Activated CD8-positive, alpha-beta memory T cell treated with anti-CD3 and anti-CD28 coated beads, Interleukin-2, amount 50 U/mL, for 1 hour (primary cell): ENCODE results near the gene IDH3A.

Experiments
- DNase-seq: peaks from one replicate; pipeline ENCODE4 v3.0.0-alpha.2; 2020; ENCODE audit errors: extremely low read depth

Gene IDH3A

GRCh38 chr15:78203346-78204225 lies 54.4 kb downstream of the IDH3A start:
- DNase-seq, result no peak

GRCh38 chr15:78204351-78205309 lies 55.5 kb downstream of the IDH3A start:
- DNase-seq, result no peak

- no peak for DNase-seq
Observed at GRCh38 chr15:78205337-78205736, 56.2 kb downstream of the IDH3A start.

- DNase-seq, result no peak
Observed at GRCh38 chr15:78205856-78206255, 56.7 kb downstream of the IDH3A start.

- no peak for DNase-seq
Observed at GRCh38 chr15:78206326-78207109, 57.4 kb downstream of the IDH3A start.

GRCh38 chr15:78207110-78207458 lies 57.9 kb downstream of the IDH3A start:
- DNase-seq, result no peak

GRCh38 chr15:78207641-78208340 lies 58.6 kb downstream of the IDH3A start:
- no peak for DNase-seq

- no peak for DNase-seq
Observed at GRCh38 chr15:78208341-78208844, 59.2 kb downstream of the IDH3A start.

- DNase-seq, result no peak
Observed at GRCh38 chr15:78208887-78209645, 59.9 kb downstream of the IDH3A start.

- DNase-seq, result no peak
Observed at GRCh38 chr15:78209646-78210348, 60.6 kb downstream of the IDH3A start.

GRCh38 chr15:78210349-78210717 lies 61.2 kb downstream of the IDH3A start:
- no peak for DNase-seq

- DNase-seq, result no peak
Observed at GRCh38 chr15:78211189-78211921, 62.2 kb downstream of the IDH3A start.

- no peak for DNase-seq
Observed at GRCh38 chr15:78212008-78212407, 62.8 kb downstream of the IDH3A start.

GRCh38 chr15:78212546-78213424 lies 63.6 kb downstream of the IDH3A start:
- DNase-seq, result no peak

- DNase-seq, result no peak
Observed at GRCh38 chr15:78213425-78213750, 64.2 kb downstream of the IDH3A start.

- no peak for DNase-seq
Observed at GRCh38 chr15:78213956-78214355, 64.8 kb downstream of the IDH3A start.

- no peak for DNase-seq
Observed at GRCh38 chr15:78216276-78217104, 67.3 kb downstream of the IDH3A start.
